ENCODE results near the gene INS.

Gene INS

DNA sequence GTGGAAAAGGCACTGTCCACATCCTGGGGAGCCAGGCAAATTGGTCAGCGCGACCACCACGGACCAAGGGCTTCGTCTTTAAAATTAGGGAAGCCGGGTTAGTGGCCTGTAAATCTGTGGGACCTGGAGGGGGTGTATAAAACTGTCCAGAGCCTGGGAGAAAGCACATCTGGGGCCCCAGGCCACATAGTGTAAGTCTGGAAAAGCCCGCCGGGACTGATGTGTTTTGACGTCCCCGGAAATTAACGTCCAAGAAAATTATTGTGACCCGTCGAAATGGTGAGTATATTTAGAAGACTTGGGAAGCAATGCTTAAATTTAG, 17.6 kb downstream of the INS start:
- no peak for DNase-seq

GRCh38 chr11:2142762-2143202, 18.2 kb downstream of the INS start:
- DNase-seq, result peak; percentile 65

DNA sequence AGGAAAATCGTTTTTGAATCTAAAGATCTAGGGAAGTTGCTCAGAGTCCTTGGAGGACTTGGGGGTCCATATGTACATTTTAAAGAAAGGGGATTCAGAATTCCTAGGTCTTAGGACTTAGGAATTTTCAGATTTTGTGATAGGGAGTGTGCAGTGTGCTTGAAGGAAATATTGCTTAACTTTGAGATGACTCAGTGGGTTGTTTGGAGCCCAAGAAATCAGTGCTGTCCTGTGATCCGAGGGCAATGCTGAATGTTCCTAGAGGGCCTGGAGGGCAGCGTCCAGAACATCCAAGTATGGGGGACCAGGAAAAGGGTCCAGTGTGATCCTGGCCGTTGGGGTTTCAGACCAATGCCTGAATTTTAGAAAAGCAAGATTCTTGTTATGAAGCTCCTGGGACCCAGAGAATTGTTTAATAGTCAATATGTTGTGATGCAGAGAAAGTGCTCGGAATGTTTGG, 18.7 kb downstream of the INS start:
- no peak for DNase-seq

- no peak for DNase-seq
These were observed 20.3 kb downstream of the INS start for GRCh38 chr11:2140411-2141400.

GRCh38 chr11:2139621-2140337, 21.2 kb downstream of the INS start:
- DNase-seq, result no peak

GRCh38 chr11:2139123-2139521, 21.9 kb downstream of the INS start, which contains the start of gene IGF2:
TSS of gene IGF2 (minus strand) at chr11:2139389. CDS start at chr11:2135523, 3,866 bp downstream.
- no peak for DNase-seq

DNA sequence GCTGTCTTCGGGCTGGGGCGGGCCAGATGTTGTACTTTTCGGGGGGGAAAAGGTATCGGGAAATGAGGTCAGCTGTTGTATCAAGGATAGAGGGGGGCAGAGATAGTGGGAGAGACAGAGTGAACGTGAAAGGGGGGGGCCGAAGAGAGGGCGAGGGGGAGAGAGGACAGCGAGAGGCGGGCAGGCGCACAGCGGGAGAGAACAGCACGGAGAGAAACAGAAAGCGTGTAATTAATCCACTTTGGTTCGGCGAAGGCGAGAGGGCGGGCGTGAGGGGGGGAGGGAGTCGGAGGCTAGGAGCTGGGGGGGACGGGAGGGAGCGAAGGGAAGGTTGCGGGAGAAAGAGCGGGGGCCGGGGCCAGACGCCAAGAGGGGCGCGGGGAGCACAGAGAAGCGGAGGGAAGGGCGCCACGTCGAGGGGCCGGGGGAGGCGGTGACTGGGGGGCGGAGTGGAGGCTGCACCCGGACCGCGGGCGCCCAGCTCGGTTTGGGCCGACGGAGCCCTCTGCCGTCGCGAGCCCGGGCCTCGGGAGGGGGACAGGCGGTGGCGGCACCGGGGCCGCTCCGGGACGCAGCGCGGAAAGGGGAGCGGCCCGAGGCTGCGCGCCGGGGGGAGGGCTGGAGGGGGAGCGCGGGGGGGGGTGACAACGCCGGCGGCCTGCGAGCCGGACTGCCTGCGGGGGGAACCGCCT, 22.4 kb downstream of the INS start:
- DNase-seq, result no peak

DNA sequence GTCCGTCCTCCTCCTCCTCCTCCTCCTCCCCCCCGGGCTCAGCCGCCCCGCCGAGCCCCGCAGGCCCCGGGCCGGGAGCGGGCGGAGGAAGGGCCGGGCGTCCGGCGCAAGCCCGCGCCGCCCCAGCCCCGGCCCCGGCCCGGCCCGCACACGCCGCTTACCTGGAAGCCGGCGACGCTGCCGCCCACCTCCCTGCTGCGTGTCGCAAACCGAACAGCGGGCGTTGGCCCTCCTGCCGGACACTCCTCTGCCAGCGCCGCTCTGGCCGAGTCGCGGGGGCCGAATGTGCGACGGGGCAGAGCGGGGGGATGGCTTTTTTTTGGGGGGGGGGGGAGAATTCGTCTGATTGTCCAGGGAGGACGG, 23.0 kb downstream of the INS start:
- no peak for DNase-seq

- no peak for DNase-seq
These were observed 23.6 kb downstream of the INS start for GRCh38 chr11:2137202-2138067.

GRCh38 chr11:2136952-2137201, 24.1 kb downstream of the INS start:
- DNase-seq, result no peak

DNA sequence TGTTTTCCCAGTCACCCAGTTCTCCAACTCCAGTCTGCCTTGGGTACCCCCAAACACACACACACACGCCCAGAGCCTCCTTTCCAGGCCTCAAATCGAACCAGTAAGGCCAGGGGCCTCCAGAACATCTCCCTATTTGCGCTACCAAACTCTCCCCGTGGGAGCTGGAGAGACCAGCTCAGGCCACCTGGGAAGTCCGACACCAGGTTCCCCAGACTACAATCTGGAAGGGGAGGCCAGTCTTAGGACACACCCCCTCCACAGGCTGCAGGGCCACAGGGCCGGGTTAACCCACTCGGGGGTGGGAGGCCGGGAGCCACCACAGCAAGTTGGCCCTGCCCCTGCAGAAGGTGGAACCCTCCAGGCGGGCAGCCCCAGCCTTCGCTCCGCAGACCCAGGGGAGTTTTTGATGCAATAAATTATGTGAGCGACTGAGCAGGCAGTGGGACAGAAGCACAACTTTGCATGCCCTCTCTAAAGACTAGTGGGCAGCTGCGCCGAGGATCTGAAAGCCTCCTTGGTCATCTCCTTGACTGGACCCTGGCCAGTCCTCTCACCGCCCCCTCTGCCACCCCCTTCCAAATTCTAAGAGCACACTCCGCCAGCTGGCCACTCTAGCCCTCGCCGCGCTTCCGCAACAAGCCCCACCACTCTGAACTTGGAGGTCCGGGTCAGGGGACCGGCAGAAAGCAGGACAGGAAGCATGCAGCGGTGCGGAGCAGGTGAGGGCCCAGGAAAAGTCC, 24.6 kb downstream of the INS start:
- no peak for DNase-seq

GRCh38 chr11:2135648-2136201, 25.3 kb downstream of the INS start:
- DNase-seq, result no peak

GRCh38 chr11:2135018-2135569, 25.9 kb downstream of the INS start:
- no peak for DNase-seq

- DNase-seq, result no peak
These were observed 26.7 kb downstream of the INS start for GRCh38 chr11:2134022-2135010.

DNA sequence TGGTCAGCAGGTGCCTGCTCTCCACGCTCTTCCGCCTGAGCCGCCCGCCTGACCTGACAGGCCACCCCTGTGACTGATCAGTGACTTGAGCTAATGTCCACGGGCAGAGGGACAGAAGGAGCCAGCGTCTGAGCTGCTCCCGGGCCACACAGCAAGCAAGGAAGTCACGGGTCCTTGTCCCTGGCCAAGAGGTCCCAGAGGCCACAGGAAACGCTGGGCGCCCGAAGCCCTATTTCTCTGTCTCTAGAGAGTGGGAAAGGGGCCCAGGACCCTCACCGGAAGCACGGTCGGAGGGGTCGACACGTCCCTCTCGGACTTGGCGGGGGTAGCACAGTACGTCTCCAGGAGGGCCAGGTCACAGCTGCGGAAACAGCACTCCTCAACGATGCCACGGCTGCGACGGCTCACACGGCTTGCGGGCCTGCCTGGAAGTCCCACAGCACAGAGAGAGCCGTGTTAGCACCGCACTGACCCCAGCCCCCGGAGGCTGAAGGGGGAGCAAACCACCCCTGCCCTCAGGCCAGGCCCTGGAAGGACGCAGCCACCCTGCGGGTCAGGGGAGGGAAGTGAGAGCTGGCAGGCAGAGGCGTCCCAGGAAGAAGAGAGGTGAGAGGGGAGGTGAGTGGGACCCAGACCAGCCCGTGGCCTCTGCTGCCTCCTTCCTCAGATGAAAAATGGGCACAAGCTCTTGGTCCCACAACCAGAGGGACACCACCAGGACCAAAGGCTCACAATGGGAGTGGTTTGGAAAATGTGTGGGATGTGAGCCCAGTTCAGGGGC, 27.6 kb downstream of the INS start:
- DNase-seq, result no peak

DNA sequence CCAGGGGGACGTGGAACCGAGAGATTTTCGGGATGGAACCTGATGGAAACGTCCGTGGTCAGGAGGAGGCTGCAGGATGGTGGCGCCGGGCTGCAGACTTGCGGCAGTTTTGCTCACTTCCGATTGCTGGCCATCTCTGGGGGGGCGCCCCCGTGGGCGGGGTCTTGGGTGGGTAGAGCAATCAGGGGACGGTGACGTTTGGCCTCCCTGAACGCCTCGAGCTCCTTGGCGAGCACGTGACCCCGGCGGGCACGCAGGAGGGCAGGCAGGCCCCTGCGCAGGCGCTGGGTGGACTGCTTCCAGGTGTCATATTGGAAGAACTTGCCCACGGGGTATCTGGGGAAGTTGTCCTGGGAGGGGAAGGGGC, 28.2 kb downstream of the INS start:
- DNase-seq, result no peak

- no peak for DNase-seq
These were observed 28.8 kb downstream of the INS start for GRCh38 chr11:2132246-2132645.

GRCh38 chr11:2131371-2132236, 29.4 kb downstream of the INS start:
- DNase-seq, result no peak

Measured in stimulated activated CD4-positive, alpha-beta T cell treated with anti-CD3 and anti-CD28 coated beads, Interleukin-15, amount 100 ng/mL, for 24 hours (primary cell).